Lower leg skin (tissue), 3 donors: ENCODE measurements around the gene SH2D3C.

Experiments used
- POLR2A ChIP-seq, 2 donors: fragments of 450-650 bp; IDR thresholded peaks; one replicate each; pipeline ENCODE4 v1.6.1; 2016 to 2017; ENCODE audit warnings: antibody characterized with exemption in 2 of 2, mild to moderate bottlenecking in 1 of 2, moderate library complexity in 1 of 2
- TF ChIP-seq, protein P1 (sequence below), 3 donors: fragments of 450-650 bp; IDR thresholded peaks; one replicate each; pipeline ENCODE4 v1.5.1; 2016; ENCODE audit warnings: antibody characterized with exemption in 3 of 3, mild to moderate bottlenecking in 3 of 3, moderate library complexity in 2 of 3

GRCh38 chr9:127812011-127812410 is 33.5 kb upstream of the SH2D3C start:
- TF ChIP-seq, protein P1, sequence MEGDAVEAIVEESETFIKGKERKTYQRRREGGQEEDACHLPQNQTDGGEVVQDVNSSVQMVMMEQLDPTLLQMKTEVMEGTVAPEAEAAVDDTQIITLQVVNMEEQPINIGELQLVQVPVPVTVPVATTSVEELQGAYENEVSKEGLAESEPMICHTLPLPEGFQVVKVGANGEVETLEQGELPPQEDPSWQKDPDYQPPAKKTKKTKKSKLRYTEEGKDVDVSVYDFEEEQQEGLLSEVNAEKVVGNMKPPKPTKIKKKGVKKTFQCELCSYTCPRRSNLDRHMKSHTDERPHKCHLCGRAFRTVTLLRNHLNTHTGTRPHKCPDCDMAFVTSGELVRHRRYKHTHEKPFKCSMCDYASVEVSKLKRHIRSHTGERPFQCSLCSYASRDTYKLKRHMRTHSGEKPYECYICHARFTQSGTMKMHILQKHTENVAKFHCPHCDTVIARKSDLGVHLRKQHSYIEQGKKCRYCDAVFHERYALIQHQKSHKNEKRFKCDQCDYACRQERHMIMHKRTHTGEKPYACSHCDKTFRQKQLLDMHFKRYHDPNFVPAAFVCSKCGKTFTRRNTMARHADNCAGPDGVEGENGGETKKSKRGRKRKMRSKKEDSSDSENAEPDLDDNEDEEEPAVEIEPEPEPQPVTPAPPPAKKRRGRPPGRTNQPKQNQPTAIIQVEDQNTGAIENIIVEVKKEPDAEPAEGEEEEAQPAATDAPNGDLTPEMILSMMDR (IDR thresholded peaks at IDR 0.05): no peak
- TF ChIP-seq POLR2A (IDR thresholded peaks at IDR 0.05): no peak
